Skeletal muscle cell (primary cell): ENCODE results near the gene MGLL.

Source experiments
- DNase-seq: peaks from one replicate; pipeline ENCODE4 v3.0.0-alpha.2; 2010; ENCODE audit warnings: low read depth
- H3K4me3 ChIP-seq: 2 replicates; pipeline ENCODE4 v1.5.1; 2011; ENCODE audit warnings: low read depth, mild to moderate bottlenecking, control low read depth, low read length, moderate library complexity

MGLL gene

DNA sequence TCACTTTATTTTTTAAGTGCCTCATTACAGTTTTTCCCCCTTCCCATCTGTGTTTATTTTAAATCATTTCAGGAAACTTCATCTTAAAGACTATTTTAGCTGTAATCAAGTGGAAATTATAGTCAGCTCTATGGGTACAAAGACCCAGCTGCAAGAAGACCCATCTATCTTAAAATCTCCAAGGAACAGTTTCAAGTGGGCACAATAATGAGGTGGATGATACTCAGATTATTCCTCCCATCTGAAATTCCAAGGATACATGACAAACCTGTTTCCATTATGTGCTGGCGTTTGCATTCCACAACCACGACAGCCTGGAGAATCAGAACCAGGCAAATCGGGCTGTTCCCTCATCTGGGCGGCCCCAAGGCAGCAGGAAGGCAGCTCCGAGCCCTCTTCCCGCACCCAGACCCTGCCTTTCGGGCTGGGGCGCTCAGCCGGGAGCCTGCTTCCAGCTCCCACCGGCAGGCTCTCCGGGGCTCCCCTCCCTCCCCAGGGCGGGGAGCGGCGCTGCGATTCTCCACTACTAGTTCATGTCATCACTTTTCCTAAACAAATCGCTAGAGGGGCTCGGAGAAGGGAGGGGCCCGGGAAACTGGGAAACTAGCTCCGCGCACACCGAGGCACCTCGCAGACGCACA lies at the start of gene MGLL:
TSS of gene MGLL (minus strand) at position 475 of the 641 bp plus-strand sequence. CDS start at position 278, 197 bp downstream.
- no peak for DNase-seq
- H3K4me3 ChIP-seq, result peak within 1 kb of the TSS; percentile 56

DNA sequence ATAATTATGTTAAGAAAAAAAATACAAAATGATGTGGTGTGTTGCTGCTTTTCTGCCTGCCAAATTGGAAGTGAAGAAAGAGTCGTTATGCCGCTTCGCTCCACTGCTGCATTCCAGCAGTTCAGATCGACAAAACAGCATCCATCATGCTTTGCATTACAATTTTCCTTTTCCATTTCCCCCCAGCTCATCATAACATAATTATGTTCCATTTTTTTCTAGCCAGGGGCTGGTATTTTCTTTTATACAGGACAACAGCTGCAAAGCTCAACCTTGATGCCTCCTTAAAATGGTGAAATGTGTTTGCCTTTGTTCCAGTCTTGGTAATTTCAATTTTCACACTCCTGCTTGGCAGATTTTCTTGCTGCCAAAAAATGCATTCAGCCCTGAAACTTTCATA lies 47.8 kb upstream of the MGLL start:
- H3K4me3 ChIP-seq, result no peak overlapping the region
- no peak for DNase-seq

GRCh38 chr3:127867986-127868385 lies 45.7 kb upstream of the MGLL start:
- DNase-seq, result no peak
- no peak overlapping the region for H3K4me3 ChIP-seq

DNA sequence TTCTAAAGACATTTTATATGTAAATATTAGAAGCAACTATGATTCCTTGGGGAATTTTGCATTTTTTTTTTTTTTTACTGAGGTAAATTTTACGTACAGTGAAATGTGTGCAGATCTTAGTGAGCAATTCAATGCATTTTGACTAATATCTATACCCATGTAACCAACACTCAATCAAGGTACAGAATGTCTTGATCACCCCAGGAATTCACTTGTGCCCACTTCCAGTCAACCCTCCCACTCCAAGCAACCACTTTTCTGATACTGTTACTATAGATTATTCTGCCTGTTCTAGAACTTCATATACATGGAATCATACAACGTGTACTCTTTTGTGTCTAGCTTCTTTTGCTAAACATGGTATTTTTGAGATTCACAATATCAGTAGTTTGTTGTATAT lies 45.1 kb upstream of the MGLL start:
- no peak overlapping the region for H3K4me3 ChIP-seq
- no peak for DNase-seq

DNA sequence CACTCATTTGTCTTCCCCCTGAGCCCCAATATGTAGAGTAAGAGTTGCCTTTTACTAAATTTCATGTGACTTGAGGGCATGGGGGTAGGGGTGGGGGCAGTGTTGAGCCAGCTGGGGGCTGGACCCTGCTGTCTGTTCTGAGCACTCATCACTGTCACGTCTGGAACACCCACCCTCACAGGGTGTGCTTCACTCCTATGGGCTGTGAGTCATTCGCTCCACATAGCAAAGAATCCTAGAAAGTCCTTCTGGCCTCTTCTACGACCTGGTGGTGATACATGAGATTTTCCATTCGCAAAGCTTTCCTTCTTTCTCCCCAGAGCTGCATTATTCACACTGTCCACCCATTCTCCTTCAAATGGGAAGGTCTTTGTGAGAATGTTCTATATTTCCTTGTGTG lies 43.6 kb upstream of the MGLL start:
- DNase-seq, result no peak
- H3K4me3 ChIP-seq, result no peak overlapping the region

DNA sequence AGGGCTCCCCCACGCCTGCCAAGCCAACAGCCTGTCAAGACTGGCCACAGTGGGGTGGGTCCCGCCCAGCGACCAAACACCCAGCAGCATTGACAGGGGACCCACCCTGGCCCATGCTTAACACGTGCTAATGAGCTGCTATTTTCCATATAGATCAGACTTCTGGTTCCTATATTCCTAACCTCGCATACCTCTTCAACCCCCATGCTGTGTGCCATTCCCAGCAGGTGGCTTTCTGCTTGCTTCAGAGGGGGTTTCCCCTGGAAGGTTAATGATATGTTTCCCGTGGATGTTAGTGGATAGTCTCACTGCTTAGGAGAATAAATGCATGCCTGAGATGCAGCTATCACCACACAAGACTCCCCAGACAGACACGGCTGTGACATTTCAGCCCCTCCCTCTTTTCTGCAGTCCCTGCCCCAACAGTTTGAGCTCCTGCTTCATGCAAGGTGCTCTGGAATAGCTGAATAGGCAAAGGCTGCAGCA lies 37.9 kb upstream of the MGLL start:
- H3K4me3 ChIP-seq, result no peak overlapping the region
- no peak for DNase-seq

- DNase-seq, result no peak
- H3K4me3 ChIP-seq, result no peak overlapping the region
Measured at GRCh38 chr3:127859730-127860129, 37.4 kb upstream of the MGLL start.

DNA sequence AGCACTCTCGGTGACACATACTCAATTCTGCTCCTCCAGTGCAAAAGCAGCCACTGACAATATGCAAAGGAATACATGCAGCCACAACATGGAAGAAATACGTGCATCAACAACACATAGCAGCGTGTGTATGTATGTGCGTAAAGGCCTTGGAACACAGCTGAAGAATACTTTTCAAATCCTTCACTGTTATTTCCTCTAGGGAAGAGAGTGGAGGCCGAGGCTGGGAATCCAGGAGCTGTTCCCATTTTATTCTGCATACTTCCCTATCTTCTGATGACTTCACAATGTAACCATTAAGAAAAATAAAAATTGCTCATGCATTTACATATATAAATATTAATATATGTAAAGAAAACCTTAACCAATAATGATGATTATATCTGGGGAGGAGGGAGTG lies 36.6 kb upstream of the MGLL start:
- no peak overlapping the region for H3K4me3 ChIP-seq
- no peak for DNase-seq

GRCh38 chr3:127858521-127858920 lies 36.2 kb upstream of the MGLL start:
- H3K4me3 ChIP-seq, result no peak overlapping the region
- no peak for DNase-seq

GRCh38 chr3:127857333-127857732 lies 35.0 kb upstream of the MGLL start:
- DNase-seq, result no peak

DNA sequence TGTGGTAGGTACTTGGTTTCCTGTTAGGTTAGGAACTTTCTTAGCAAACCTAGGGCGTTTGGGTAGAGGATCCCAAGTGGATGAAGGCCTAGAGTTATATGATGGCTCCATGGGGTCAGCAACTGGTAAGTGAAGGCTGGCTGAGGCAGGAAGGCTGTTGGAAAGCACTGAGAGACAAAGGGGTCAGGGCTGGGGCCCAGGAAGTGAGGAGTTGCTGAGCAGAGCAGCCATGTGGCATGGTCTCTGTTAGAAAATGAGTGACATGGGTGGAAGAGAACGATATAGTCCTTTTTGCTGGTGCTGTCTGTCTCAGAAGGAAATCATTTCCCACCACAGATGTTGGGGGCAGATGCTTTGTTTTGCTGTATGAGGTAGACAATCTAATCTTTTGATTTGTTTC lies 34.5 kb upstream of the MGLL start:
- DNase-seq, result no peak
- no peak overlapping the region for H3K4me3 ChIP-seq

More at GRCh38 chr3:127857333-127857732, 35.0 kb upstream of the MGLL start:
- no peak overlapping the region for H3K4me3 ChIP-seq

GRCh38 chr3:127855246-127855645 lies 32.9 kb upstream of the MGLL start:
- DNase-seq, result no peak
- no peak overlapping the region for H3K4me3 ChIP-seq

DNA sequence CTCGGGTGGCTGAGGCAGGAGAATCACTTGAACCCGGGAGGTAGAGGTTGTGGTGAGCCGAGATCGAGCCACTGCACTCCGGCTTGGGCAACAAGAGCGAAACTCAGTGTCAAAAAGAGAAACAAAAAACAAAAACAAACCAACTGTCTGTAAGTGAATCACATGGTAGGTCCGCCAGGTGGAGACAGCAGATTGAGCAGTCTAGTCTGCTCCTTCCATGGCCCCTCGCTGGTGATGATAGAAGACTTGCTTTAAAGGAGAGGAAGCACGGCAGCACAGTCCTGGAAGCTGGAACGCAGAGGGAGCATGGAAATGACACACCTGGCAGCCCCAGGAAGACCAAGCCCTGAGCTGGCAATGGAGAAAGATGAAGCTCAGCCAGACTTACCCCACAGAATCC lies 31.4 kb upstream of the MGLL start:
- H3K4me3 ChIP-seq, result no peak overlapping the region
- no peak for DNase-seq

- DNase-seq, result no peak
- no peak overlapping the region for H3K4me3 ChIP-seq
Measured at GRCh38 chr3:127851899-127852298, 29.6 kb upstream of the MGLL start.

DNA sequence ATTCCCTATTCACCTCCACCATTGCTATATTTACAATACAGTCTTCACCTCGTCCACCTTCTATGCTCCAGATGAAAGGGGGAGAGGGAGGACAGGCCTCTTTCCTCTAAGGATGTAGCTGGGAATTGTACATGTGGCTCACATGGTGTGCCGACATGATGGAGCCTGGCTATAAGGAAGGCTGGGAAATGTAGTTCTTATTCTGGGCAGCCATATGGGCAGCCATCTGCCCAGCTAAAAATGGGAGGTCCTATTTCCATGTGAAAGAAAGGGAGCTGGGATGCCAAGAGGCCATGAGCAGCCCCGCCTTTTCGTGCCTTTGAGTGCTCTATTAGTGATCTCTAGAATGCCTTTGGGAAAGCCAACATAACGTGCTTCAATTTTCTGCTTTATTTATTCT lies 27.1 kb upstream of the MGLL start:
- no peak overlapping the region for H3K4me3 ChIP-seq
- no peak for DNase-seq

DNA sequence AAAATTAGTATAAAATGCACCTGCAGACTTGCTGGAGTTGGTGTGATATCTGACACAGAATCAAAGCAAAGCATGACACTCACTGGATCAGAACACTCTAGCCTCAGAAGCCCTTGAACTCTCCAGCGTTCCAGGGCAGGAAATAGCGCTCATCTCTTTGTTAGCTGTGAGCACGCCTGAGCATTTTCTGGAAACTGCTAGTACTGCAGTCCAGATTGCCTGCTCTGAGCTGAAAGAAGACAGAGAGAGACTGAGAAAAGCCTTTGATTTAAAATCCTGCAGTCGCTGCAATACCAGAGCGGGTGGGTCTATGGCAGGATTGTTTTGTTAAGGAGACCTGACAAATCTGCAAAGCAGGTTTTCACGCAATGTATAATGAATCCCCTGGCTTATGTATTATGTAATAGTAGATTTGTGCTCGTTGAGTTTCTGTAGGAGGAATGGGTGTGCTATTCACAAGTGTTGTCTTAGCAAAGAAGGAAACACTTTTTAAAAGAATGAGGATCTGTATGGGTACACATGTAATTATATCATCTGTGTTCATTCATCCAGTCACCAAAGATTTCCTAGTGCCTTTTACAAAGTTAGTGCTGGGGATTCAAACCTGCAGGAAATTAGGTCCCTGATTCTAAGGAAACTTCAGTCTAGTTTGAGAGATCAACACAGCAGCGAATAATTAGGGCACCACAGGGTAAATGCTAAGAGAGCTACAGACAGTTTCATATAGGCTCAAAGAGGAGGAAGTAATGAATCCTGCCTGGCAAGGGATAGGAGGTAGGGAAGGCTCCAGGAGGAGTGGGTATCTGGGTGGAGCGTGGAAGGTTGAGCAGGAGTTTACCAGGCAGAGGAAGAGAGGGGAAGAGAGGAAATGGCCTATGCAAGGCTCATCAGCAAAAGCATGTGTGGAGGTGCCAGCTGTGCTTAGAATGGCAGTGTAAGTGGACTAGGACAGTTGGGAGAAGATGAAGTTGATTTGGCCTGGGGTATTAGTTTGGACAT lies 26.1 kb upstream of the MGLL start:
- no peak for DNase-seq
- H3K4me3 ChIP-seq, result no peak overlapping the region

- H3K4me3 ChIP-seq, result no peak overlapping the region
- no peak for DNase-seq
Measured at GRCh38 chr3:127847236-127847720, 25.0 kb upstream of the MGLL start.

- no peak overlapping the region for H3K4me3 ChIP-seq
- DNase-seq, result no peak
Measured at GRCh38 chr3:127846576-127846975, 24.3 kb upstream of the MGLL start.

DNA sequence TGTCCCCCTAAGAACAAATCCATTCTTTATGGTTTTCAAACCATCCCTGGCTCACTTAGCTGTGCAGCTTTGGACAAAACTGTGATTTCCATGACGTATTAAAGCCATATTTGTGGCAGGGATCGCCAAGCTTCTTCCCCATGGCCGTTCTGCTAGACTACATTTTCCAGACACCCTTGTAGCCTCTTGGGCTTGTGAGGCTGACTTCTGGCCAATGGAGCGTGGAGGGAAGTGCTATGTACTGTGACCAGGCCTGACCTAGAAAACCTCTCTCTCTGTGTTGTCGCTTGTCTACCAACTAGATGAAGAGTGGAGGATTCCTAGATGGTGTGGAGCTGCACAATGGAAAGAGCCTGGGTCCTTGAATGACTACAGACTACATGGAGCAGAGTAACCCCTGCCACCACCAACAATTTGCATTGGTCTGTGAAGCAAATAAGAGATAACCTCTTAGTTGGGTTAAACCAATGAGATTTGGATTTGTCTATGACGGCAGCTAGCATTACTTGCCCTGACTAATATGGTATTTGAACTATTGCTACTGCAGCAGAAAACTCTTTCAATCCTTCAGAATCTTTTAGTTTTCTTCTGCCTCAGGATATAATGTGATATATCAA lies 22.1 kb upstream of the MGLL start:
- DNase-seq, result no peak
- H3K4me3 ChIP-seq, result no peak overlapping the region

- no peak overlapping the region for H3K4me3 ChIP-seq
- no peak for DNase-seq
Measured at GRCh38 chr3:127840671-127841070, 18.4 kb upstream of the MGLL start.
